Activated B cell treated with CpG ODN at 0.5 μM for 24 hours (primary cell): ENCODE results near the gene IL31RA. TPM values are rescaled to one million over a fixed set of nuclear protein-coding genes. Genes with fewer than 3 reads are reported as not detected.

Source experiments
- ATAC-seq: fragments of 200-7000 bp; cut with Tn5 transposase; one replicate; pipeline ENCODE4 v1.10.0; 2021; ENCODE audit warnings: low read depth, mild to moderate bottlenecking, moderate library complexity
- CTCF ChIA-PET: fragments of 350-600 bp; sonication (Branson Sonifier 250); formaldehyde crosslinking; loops from one replicate; lab custom pipeline; 2021; ENCODE audit warnings: antibody characterized with exemption; lab: Charles Lee
- POLR2A ChIA-PET: fragments of 350-600 bp; sonication (Branson Sonifier 250); formaldehyde crosslinking; loops from one replicate; lab custom pipeline; 2021; ENCODE audit warnings: antibody characterized with exemption; lab: Charles Lee
- DNase-seq: peaks from one replicate; pipeline ENCODE4 v3.0.0; 2022
- H3K27ac Mint-ChIP-seq: one replicate; pipeline ENCODE4 v1.8.0; 2020; ENCODE audit warnings: mixed read lengths
- H3K27me3 Mint-ChIP-seq: one replicate; pipeline ENCODE4 v1.8.0; 2021; ENCODE audit warnings: mixed read lengths
- H3K36me3 Mint-ChIP-seq: one replicate; pipeline ENCODE4 v1.8.0; 2021; ENCODE audit warnings: low read depth, mixed read lengths
- H3K4me1 Mint-ChIP-seq: one replicate; pipeline ENCODE4 v1.8.0; 2021; ENCODE audit warnings: mixed read lengths
- H3K4me3 Mint-ChIP-seq: one replicate; pipeline ENCODE4 v1.8.0; 2020; ENCODE audit warnings: mild to moderate bottlenecking, mixed read lengths
- H3K9me3 Mint-ChIP-seq: one replicate; pipeline ENCODE4 v1.8.0; 2020; ENCODE audit warnings: mixed read lengths
- intact Hi-C: fragments of 100-400 bp; cut with micrococcal nuclease; formaldehyde crosslinking; loops from one replicate; pipeline ENCODE4 v1.15.1; 2024
- total RNA-seq: library from RNA; stranded (reverse); gene quantifications from 2 replicates; pipeline ENCODE4 v1.2.3, GENCODE V29; 2022
- TF ChIP-seq, protein P1 (sequence below): fragments of 200-600 bp; IDR thresholded peaks from one replicate; pipeline ENCODE4 v1.8.0; 2022; ENCODE audit warnings: antibody characterized with exemption, mild to moderate bottlenecking

Gene IL31RA
- total RNA-seq, 1 donor from 2014 or later, result not detected

DNA sequence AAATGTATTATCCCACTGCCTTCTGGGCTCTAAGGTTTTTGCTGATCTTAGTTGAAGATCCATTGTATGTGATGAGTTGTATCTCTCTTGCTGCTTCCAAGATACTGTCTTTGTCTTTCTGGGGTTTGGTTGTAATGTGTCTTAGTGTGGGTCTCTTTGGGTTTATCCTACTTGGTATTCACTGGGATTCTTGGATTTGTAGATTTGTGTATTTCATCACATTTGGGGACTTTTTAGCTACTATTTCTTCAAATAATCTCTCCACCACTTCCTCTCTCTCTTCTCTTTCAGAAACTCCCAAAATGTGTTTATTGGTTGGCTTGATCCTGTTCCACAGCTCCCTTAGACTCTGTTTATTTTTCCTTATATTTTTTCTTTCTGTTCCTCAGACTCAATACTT lies 26.5 kb downstream of the IL31RA start:
- POLR2A ChIA-PET, result no interaction called here
- Mint-ChIP-seq H3K27ac (no peak overlapping the region), H3K36me3 (no peaks in the 10 kb centered on the region), H3K4me3 (no peak overlapping the region), H3K4me1 (no peaks in the 10 kb centered on the region), H3K9me3 (no peaks in the 10 kb centered on the region), H3K27me3 (peaks cover 8% of the 10 kb centered on the region)
- DNase-seq (no peak), ATAC-seq (no peak)
- CTCF ChIA-PET, result no interaction called here
- TF ChIP-seq, protein P1, sequence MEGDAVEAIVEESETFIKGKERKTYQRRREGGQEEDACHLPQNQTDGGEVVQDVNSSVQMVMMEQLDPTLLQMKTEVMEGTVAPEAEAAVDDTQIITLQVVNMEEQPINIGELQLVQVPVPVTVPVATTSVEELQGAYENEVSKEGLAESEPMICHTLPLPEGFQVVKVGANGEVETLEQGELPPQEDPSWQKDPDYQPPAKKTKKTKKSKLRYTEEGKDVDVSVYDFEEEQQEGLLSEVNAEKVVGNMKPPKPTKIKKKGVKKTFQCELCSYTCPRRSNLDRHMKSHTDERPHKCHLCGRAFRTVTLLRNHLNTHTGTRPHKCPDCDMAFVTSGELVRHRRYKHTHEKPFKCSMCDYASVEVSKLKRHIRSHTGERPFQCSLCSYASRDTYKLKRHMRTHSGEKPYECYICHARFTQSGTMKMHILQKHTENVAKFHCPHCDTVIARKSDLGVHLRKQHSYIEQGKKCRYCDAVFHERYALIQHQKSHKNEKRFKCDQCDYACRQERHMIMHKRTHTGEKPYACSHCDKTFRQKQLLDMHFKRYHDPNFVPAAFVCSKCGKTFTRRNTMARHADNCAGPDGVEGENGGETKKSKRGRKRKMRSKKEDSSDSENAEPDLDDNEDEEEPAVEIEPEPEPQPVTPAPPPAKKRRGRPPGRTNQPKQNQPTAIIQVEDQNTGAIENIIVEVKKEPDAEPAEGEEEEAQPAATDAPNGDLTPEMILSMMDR, result no peak
- intact Hi-C loops, result no loop called here

- ChIA-PET POLR2A (interaction anchor here (0.6 kb wide), 1 partner anchor 913 kb away, joined by 3 read pairs; no protein-coding TSS in a partner anchor), CTCF (no interaction called here)
- Mint-ChIP-seq H3K27me3 (peaks cover 6% of the 10 kb centered on the region), H3K36me3 (no peaks in the 10 kb centered on the region), H3K4me3 (no peak overlapping the region), H3K4me1 (no peaks in the 10 kb centered on the region), H3K27ac (no peak overlapping the region), H3K9me3 (no peaks in the 10 kb centered on the region)
- TF ChIP-seq, protein P1, result no peak
- no peak for DNase-seq
- intact Hi-C loops, result no loop called here
- ATAC-seq, result no peak
Observed at GRCh38 chr5:55880453-55880852, 29.3 kb downstream of the IL31RA start.

- no peak for DNase-seq
- Mint-ChIP-seq H3K27me3 (peaks cover 9% of the 10 kb centered on the region), H3K9me3 (no peaks in the 10 kb centered on the region), H3K4me1 (no peaks in the 10 kb centered on the region), H3K27ac (no peak overlapping the region), H3K36me3 (no peaks in the 10 kb centered on the region), H3K4me3 (no peak overlapping the region)
- ChIA-PET CTCF (no interaction called here), POLR2A (no interaction called here)
- ATAC-seq, result no peak
- intact Hi-C loops, result no loop called here
- TF ChIP-seq, protein P1, result no peak
Observed at GRCh38 chr5:55885359-55885758, 34.2 kb downstream of the IL31RA start.

GRCh38 chr5:55888205-55888604 lies 37.0 kb downstream of the IL31RA start:
- TF ChIP-seq, protein P1, result no peak
- intact Hi-C loops, result no loop called here
- ATAC-seq (no peak), DNase-seq (no peak)
- no peak overlapping the region for H3K4me3 Mint-ChIP-seq
- H3K36me3 Mint-ChIP-seq, result no peaks in the 10 kb centered on the region
- no peaks in the 10 kb centered on the region for H3K4me1 Mint-ChIP-seq
- H3K9me3 Mint-ChIP-seq, result no peaks in the 10 kb centered on the region
- peaks cover 3% of the 10 kb centered on the region for H3K27me3 Mint-ChIP-seq
- H3K27ac Mint-ChIP-seq, result no peak overlapping the region
- ChIA-PET CTCF (no interaction called here), POLR2A (no interaction called here)

DNA sequence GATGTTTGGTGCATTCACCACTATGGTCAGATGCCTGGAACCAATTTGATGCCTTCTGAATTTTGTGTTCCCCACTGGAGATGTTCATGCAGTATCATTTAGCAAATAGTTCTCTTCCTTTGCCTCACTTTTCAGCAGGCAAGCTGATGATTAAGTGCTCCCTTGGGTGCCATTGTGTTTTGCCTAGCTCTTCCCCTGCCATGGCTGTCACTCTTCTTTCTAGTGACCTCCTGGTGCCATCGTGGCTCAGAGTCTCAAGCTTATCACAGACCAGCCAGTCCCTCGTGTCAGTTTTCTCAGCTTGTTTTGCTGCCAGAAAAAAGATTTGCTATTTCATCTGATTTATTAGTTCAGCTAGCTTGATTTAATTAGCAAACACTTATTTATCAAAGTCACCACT lies 41.3 kb downstream of the IL31RA start:
- POLR2A ChIA-PET, result no interaction called here

More for the DNA sequence above, 41.3 kb downstream of the IL31RA start:
- Mint-ChIP-seq H3K36me3 (no peaks in the 10 kb centered on the region), H3K9me3 (no peaks in the 10 kb centered on the region), H3K4me1 (no peaks in the 10 kb centered on the region), H3K4me3 (no peak overlapping the region), H3K27ac (no peak overlapping the region), H3K27me3 (peaks cover 5% of the 10 kb centered on the region)
- CTCF ChIA-PET, result no interaction called here
- intact Hi-C loops, result no loop called here
- no peak for ATAC-seq
- no peak for DNase-seq
- TF ChIP-seq, protein P1, result no peak
